Measurements from ENCODE around the gene CDKAL1.

CDKAL1 gene

DNA sequence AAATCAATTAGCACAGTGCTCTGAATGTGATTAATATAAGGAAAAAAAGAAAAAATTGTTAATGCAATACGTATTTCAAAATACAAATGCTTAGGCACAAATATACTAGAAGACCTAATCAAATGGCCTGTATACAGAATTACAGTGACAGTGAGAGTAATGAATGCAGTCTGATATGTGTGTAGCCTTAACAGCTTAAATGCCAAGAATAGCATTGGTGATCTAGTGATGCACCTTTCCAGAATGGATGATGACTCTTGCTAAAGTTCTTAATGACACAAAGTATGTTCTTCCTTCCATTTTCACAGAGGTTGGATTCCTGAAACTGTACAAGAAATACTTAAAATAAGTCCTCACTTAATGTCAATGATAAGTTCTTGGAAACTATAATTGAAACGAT, 131.0 kb downstream of the CDKAL1 start:
- no peaks in the 10 kb centered on the region for H3K9me3 ChIP-seq (ENCODE audit: insufficient read depth, low read depth, low read length)
- no peak overlapping the region for H3K4me3 ChIP-seq (ENCODE audit: low read length, poor library complexity, severe bottlenecking)
- no peak overlapping the region for H3K4me2 ChIP-seq (ENCODE audit: low read depth, low read length, poor library complexity, severe bottlenecking)
- H3K9ac ChIP-seq (ENCODE audit: low read depth, low read length, poor library complexity, severe bottlenecking), result no peak overlapping the region
- H3K27me3 ChIP-seq (ENCODE audit: insufficient read depth, low read length, poor library complexity, severe bottlenecking), result no peaks in the 10 kb centered on the region
- no peaks in the 10 kb centered on the region for H3F3A ChIP-seq (ENCODE audit: low read depth)
- no peak overlapping the region for H2AFZ ChIP-seq (ENCODE audit: low read length)
- H3K36me3 ChIP-seq (ENCODE audit: insufficient read depth, low read length), result no peaks in the 10 kb centered on the region
- peaks cover 43% of the 10 kb centered on the region for H3K4me1 ChIP-seq (ENCODE audit: insufficient read depth, low read length, poor library complexity, severe bottlenecking)
- no peaks in the 10 kb centered on the region for H3K9me2 ChIP-seq (replicated peaks; ENCODE audit: low read depth, low read length)
- H4K20me1 ChIP-seq (ENCODE audit: insufficient read depth, low read length, poor library complexity, severe bottlenecking), result no peaks in the 10 kb centered on the region
- H3K79me2 ChIP-seq (ENCODE audit: insufficient read depth, low read length), result peaks cover 41% of the 10 kb centered on the region
- TF ChIP-seq, protein P1, sequence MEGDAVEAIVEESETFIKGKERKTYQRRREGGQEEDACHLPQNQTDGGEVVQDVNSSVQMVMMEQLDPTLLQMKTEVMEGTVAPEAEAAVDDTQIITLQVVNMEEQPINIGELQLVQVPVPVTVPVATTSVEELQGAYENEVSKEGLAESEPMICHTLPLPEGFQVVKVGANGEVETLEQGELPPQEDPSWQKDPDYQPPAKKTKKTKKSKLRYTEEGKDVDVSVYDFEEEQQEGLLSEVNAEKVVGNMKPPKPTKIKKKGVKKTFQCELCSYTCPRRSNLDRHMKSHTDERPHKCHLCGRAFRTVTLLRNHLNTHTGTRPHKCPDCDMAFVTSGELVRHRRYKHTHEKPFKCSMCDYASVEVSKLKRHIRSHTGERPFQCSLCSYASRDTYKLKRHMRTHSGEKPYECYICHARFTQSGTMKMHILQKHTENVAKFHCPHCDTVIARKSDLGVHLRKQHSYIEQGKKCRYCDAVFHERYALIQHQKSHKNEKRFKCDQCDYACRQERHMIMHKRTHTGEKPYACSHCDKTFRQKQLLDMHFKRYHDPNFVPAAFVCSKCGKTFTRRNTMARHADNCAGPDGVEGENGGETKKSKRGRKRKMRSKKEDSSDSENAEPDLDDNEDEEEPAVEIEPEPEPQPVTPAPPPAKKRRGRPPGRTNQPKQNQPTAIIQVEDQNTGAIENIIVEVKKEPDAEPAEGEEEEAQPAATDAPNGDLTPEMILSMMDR (conservative IDR thresholded peaks at IDR 0.05; ENCODE audit: low read length), result no peak
- TF ChIP-seq EZH2phosphoT487 (IDR thresholded peaks at IDR 0.05; ENCODE audit: borderline replicate concordance), result no peak

DNA sequence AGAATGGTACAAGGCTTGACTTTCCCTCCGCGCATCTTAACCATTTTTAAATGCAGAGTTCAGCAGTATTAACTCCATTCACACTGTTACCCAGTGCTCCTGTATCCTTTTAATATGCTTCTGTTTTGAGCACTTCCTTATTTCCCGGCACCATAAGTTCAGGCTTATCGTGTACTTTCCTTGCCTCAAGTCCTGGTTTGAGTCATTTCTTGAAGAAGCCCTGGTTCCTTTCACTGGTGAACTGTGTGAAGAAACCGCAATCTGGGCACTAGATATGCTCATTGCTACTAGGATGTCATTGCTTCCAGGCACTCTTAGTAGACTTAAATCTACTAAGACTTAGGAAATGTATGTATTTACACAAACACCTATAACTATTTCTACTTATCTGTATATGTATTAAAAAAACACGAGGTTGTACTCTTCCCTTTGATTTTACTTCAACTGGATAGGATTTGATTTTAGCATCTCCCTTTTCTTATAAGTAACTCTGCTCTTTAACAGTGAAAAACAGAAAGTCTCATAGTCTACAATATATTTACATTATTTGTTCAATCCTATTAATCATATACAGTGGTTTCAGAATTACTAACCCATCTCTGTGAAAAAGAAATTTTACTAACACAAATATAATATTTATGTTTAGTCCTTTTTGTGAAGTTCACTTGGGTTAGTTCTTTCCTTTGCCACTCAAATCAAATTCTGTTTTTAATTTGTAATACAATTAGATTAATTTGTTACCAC, 135.5 kb downstream of the CDKAL1 start:
- Histone ChIP-seq H3K27me3 (ENCODE audit: insufficient read depth, low read length, poor library complexity, severe bottlenecking) (no peaks in the 10 kb centered on the region), H4K20me1 (ENCODE audit: insufficient read depth, low read length, poor library complexity, severe bottlenecking) (no peaks in the 10 kb centered on the region), H3K9ac (ENCODE audit: low read depth, low read length, poor library complexity, severe bottlenecking) (no peak overlapping the region), H3K36me3 (ENCODE audit: insufficient read depth, low read length) (peaks cover 7% of the 10 kb centered on the region; the same call in 1 of the 2 replicates), H3F3A (ENCODE audit: low read depth) (no peaks in the 10 kb centered on the region), H3K4me1 (ENCODE audit: insufficient read depth, low read length, poor library complexity, severe bottlenecking) (peaks cover 13% of the 10 kb centered on the region), H3K4me2 (ENCODE audit: low read depth, low read length, poor library complexity, severe bottlenecking) (no peak overlapping the region), H3K9me2 (replicated peaks; ENCODE audit: low read depth, low read length) (no peaks in the 10 kb centered on the region), H3K9me3 (ENCODE audit: insufficient read depth, low read depth, low read length) (no peaks in the 10 kb centered on the region), H2AFZ (ENCODE audit: low read length) (no peak overlapping the region), H3K4me3 (ENCODE audit: low read length, poor library complexity, severe bottlenecking) (no peak overlapping the region), H3K79me2 (ENCODE audit: insufficient read depth, low read length) (peaks cover 34% of the 10 kb centered on the region)
- TF ChIP-seq, protein P1 (conservative IDR thresholded peaks at IDR 0.05; ENCODE audit: low read length), result no peak
- no peak for TF ChIP-seq EZH2phosphoT487 (IDR thresholded peaks at IDR 0.05; ENCODE audit: borderline replicate concordance)

DNA sequence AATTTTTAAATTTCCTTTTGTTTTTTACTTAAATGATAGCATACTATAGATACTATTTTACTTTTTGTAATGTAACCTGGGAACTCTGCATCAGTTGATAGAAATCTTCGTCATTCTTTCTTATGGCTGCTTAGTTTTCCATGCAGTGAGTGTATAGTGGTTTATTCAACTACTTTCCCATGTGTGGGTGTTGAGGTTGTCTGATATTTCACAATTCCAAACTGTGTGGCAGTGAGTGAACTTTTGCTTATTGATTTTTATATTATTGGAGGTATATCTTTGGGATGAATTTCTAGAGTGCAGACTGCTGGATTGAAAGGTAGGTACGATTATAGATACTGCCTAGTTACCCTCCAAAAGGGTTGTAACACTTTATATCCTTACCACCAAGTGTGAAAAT, 136.5 kb downstream of the CDKAL1 start:
- H4K20me1 ChIP-seq (ENCODE audit: insufficient read depth, low read length, poor library complexity, severe bottlenecking), result no peaks in the 10 kb centered on the region
- peaks cover 40% of the 10 kb centered on the region for H3K79me2 ChIP-seq (ENCODE audit: insufficient read depth, low read length)
- H3K9ac ChIP-seq (ENCODE audit: low read depth, low read length, poor library complexity, severe bottlenecking), result no peak overlapping the region
- H3K9me2 ChIP-seq (replicated peaks; ENCODE audit: low read depth, low read length), result no peaks in the 10 kb centered on the region
- H3K4me1 ChIP-seq (ENCODE audit: insufficient read depth, low read length, poor library complexity, severe bottlenecking), result peaks cover 18% of the 10 kb centered on the region
- H3F3A ChIP-seq (ENCODE audit: low read depth), result no peaks in the 10 kb centered on the region
- H3K36me3 ChIP-seq (ENCODE audit: insufficient read depth, low read length), result peaks cover 7% of the 10 kb centered on the region; the same call in 1 of the 2 replicates
- H3K27me3 ChIP-seq (ENCODE audit: insufficient read depth, low read length, poor library complexity, severe bottlenecking), result no peaks in the 10 kb centered on the region
- no peaks in the 10 kb centered on the region for H3K9me3 ChIP-seq (ENCODE audit: insufficient read depth, low read depth, low read length)
- no peak for TF ChIP-seq EZH2phosphoT487 (IDR thresholded peaks at IDR 0.05; ENCODE audit: borderline replicate concordance)
- TF ChIP-seq, protein P1 (conservative IDR thresholded peaks at IDR 0.05; ENCODE audit: low read length), result no peak
- no peak overlapping the region for H2AFZ ChIP-seq (ENCODE audit: low read length)
- H3K4me3 ChIP-seq (ENCODE audit: low read length, poor library complexity, severe bottlenecking), result no peak overlapping the region
- no peak overlapping the region for H3K4me2 ChIP-seq (ENCODE audit: low read depth, low read length, poor library complexity, severe bottlenecking)
